Peyer's patch (tissue), 4 donors: ENCODE data around the gene RPA3. TPM values are rescaled to one million over a fixed set of nuclear protein-coding genes. Genes with fewer than 3 reads are reported as not detected.
A peak's percentile ranks its signal among the peaks of the same experiment; 100 is the strongest.

Source experiments
- DNase-seq, 3 donors: peaks; one replicate each; pipeline ENCODE4 v3.0.0-alpha.2; 2017 to 2019
- H3K27ac ChIP-seq, 4 donors: fragments of 200-600 bp; sonication (generic); one replicate each; pipeline ENCODE4 v1.5.1; 2016 to 2019
- H3K27me3 ChIP-seq, 2 donors: fragments of 200-600 bp; sonication (generic); one replicate each; pipeline ENCODE4 v1.5.1; 2019
- H3K36me3 ChIP-seq, 3 donors: fragments of 200-600 bp; sonication (generic); one replicate each; pipeline ENCODE4 v1.5.1; 2016 to 2019
- H3K4me1 ChIP-seq, 4 donors: fragments of 200-600 bp; sonication (generic); one replicate each; pipeline ENCODE4 v1.5.1; 2016 to 2019
- H3K4me3 ChIP-seq, 4 donors: fragments of 200-600 bp; sonication (generic); 1 replicate in 3 of 4; 2 replicates in 1 of 4; pipeline ENCODE4 v1.5.1; 2016 to 2019; ENCODE audit warnings: mild to moderate bottlenecking in 1 of 4
- H3K9me3 ChIP-seq, 4 donors: fragments of 200-600 bp; sonication (generic); one replicate each; pipeline ENCODE4 v1.5.1; 2016 to 2019; ENCODE audit warnings: mild to moderate bottlenecking in 1 of 4
- CTCF ChIP-seq, 6 experiments: fragments of 450-650 bp in 4 of 6; fragments of 200-600 bp in 2 of 6; sonication (generic) in 1 of 6; IDR thresholded peaks; one replicate each; pipeline ENCODE4 v1.5.1; 2017 to 2019; ENCODE audit warnings: antibody characterized with exemption in 6 of 6, mild to moderate bottlenecking in 3 of 6, moderate library complexity in 1 of 6
- POLR2A ChIP-seq, 2 donors: fragments of 450-650 bp; IDR thresholded peaks; one replicate each; pipeline ENCODE4 v1.5.1; 2017; ENCODE audit warnings: antibody characterized with exemption in 2 of 2, mild to moderate bottlenecking in 2 of 2, moderate library complexity in 2 of 2
- total RNA-seq, 4 donors: library from RNA; depleted of rRNA; stranded (reverse); fragments of >200 nt; gene quantifications; one replicate each; pipeline ENCODE4 v1.1.0, GENCODE V29; 2016

The RPA3 gene
- total RNA-seq, 4 donors from 2014 or later, result 11.3 to 23.6 (median 19.4) TPM

- Histone ChIP-seq H3K4me3 (peak overlapping the region; percentile 15 to 45 (median 36)), H3K9me3 (no peaks in the 10 kb centered on the region), H3K27ac (peak overlapping the region; percentile 53 to 81 (median 70)), H3K36me3 (no peaks in the 10 kb centered on the region), H3K27me3 (no peaks in the 10 kb centered on the region), H3K4me1 (peaks cover 0 to 5% (median 0%) of the 10 kb centered on the region in 4 donors)
- TF ChIP-seq POLR2A (IDR thresholded peaks at IDR 0.05) (no peak), CTCF (IDR thresholded peaks at IDR 0.05) (peak in 5 of 6 experiments; percentile 36 to 67 (median 57))
- DNase-seq, result no peak
Observed at GRCh38 chr7:7761340-7761973, 43.0 kb upstream of the RPA3 start.

- peaks cover 0 to 5% (median 0%) of the 10 kb centered on the region in 4 donors for H3K4me1 ChIP-seq
- no peak overlapping the region for H3K27ac ChIP-seq
- TF ChIP-seq POLR2A (IDR thresholded peaks at IDR 0.05) (no peak), CTCF (IDR thresholded peaks at IDR 0.05) (no peak)
- H3K4me3 ChIP-seq, result no peak overlapping the region
- H3K27me3 ChIP-seq, result no peaks in the 10 kb centered on the region
- no peaks in the 10 kb centered on the region for H3K36me3 ChIP-seq
- H3K9me3 ChIP-seq, result no peaks in the 10 kb centered on the region
- no peak for DNase-seq
Observed at GRCh38 chr7:7757576-7757975, 39.2 kb upstream of the RPA3 start.

GRCh38 chr7:7756577-7756976 is 38.2 kb upstream of the RPA3 start:
- Histone ChIP-seq H3K27ac (no peak overlapping the region), H3K27me3 (no peaks in the 10 kb centered on the region), H3K9me3 (no peaks in the 10 kb centered on the region), H3K4me1 (peaks cover 0 to 2% (median 0%) of the 10 kb centered on the region in 4 donors), H3K36me3 (no peaks in the 10 kb centered on the region), H3K4me3 (no peak overlapping the region)
- no peak for DNase-seq
- TF ChIP-seq POLR2A (IDR thresholded peaks at IDR 0.05), result no peak

GRCh38 chr7:7751243-7752092 is 33.1 kb upstream of the RPA3 start:
- TF ChIP-seq CTCF (IDR thresholded peaks at IDR 0.05) (no peak), POLR2A (IDR thresholded peaks at IDR 0.05) (no peak)
- H3K9me3 ChIP-seq, result no peaks in the 10 kb centered on the region
- H3K4me1 ChIP-seq, result no peaks in the 10 kb centered on the region
- H3K27me3 ChIP-seq, result no peaks in the 10 kb centered on the region
- no peaks in the 10 kb centered on the region for H3K36me3 ChIP-seq
- peak overlapping the region in 2 of 4 donors; percentile 1 to 67 for H3K27ac ChIP-seq
- peak overlapping the region in 2 of 4 donors; percentile 23 to 33 for H3K4me3 ChIP-seq
- DNase-seq, result peak in 2 of 3 donors; percentile 61 to 84

GRCh38 chr7:7750571-7751242 is 32.3 kb upstream of the RPA3 start:
- Histone ChIP-seq H3K27me3 (no peaks in the 10 kb centered on the region), H3K4me3 (no peak overlapping the region), H3K9me3 (no peaks in the 10 kb centered on the region), H3K27ac (peak overlapping the region in 2 of 4 donors; percentile 1 to 67), H3K36me3 (no peaks in the 10 kb centered on the region), H3K4me1 (no peaks in the 10 kb centered on the region)
- TF ChIP-seq POLR2A (IDR thresholded peaks at IDR 0.05), result no peak
- TF ChIP-seq CTCF (IDR thresholded peaks at IDR 0.05), result no peak
- DNase-seq, result no peak
